Testis (tissue), 3 donors: ENCODE results near the gene DNLZ. TPM values are rescaled to one million over a fixed set of nuclear protein-coding genes. Genes with fewer than 3 reads are reported as not detected.

Experiments
- DNase-seq: peaks from one replicate; pipeline ENCODE4 v3.0.0-alpha.2; 2019
- H3K27ac ChIP-seq, 2 donors: fragments of 200-600 bp; sonication (generic); one replicate each; pipeline ENCODE4 v1.5.1; 2019
- H3K27me3 ChIP-seq: fragments of 200-600 bp; sonication (generic); one replicate; pipeline ENCODE4 v1.5.1; 2019
- H3K36me3 ChIP-seq: fragments of 200-600 bp; sonication (generic); one replicate; pipeline ENCODE4 v1.5.1; 2017; ENCODE audit warnings: low read depth; ENCODE audit errors: missing control alignments
- H3K4me1 ChIP-seq: fragments of 200-600 bp; sonication (generic); one replicate; pipeline ENCODE4 v1.5.1; 2019
- H3K4me3 ChIP-seq, 2 donors: fragments of 200-600 bp; sonication (generic); one replicate each; pipeline ENCODE4 v1.5.1; 2017 to 2019
- H3K9me3 ChIP-seq: fragments of 200-600 bp; sonication (generic); one replicate; pipeline ENCODE4 v1.5.1; 2017
- POLR2A ChIP-seq: fragments of 450-650 bp; IDR thresholded peaks from one replicate; pipeline ENCODE4 v1.6.1; 2017; ENCODE audit warnings: antibody characterized with exemption, mild to moderate bottlenecking, moderate library complexity
- WGBS, 2 donors: methylation state at CpG; one replicate each; pipeline ENCODE4 v1.1.5; 2018; 5-methylcytosine and 5-hydroxymethylcytosine counted together
- intact Hi-C: fragments of 100-400 bp; cut with DNase I; formaldehyde crosslinking; loops from one replicate; pipeline ENCODE4 v1.15.1; 2023; ENCODE audit warnings: low total_unique reads
- polyA plus RNA-seq: library from polyadenylated mRNA; stranded (reverse); fragments of 350-450 nt; fragmentation: Illumina TruSeq; extraction: RNeasy Lipid Tissue Mini Kit (QIAGEN cat#74804); gene quantifications from one replicate; pipeline ENCODE4 v1.2.3, GENCODE V29; 2014; ENCODE audit warnings: low read depth, low replicate concordance; ENCODE audit not compliant: insufficient read depth
- total RNA-seq, 2 donors: library from RNA; depleted of rRNA; stranded (reverse); fragments of >200 nt; gene quantifications; one replicate each; pipeline ENCODE4 v1.2.3, GENCODE V29; 2016
- TF ChIP-seq, protein P1 (sequence below), 3 experiments: fragments of 450-650 bp in 2 of 3; fragments of 200-600 bp in 1 of 3; sonication (generic) in 1 of 3; IDR thresholded peaks; one replicate each; pipeline ENCODE4 v1.5.1; 2016 to 2019; ENCODE audit warnings: antibody characterized with exemption in 3 of 3, mild to moderate bottlenecking in 2 of 3, moderate library complexity in 1 of 3

Gene DNLZ
- total and polyA plus RNA-seq, 3 donors from 2014 or later, result 14.0 to 51.1 (median 48.2) TPM

DNA sequence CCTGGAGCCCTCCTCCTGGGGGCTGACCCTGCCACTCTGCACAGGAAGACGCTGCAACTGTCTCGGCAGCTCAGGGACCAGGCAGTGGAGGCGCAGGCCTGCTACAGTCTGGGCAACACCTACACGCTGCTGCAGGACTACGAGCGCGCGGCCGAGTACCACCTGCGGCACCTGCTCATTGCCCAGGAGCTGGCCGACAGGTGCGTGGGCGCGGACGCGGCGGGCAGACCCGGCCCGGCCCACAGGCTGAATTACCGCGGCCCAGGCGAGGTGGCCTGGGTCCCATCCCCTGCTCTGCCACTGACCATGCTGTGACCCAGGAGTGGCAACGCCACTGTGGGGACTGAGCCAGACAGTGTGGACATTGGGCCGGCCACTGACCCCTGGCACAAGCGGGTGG, 25.0 kb downstream of the DNLZ start:
- 96% methylated on average over 23 of the region's 25 CpGs; no CpG with 5 or more reads in 1 of the 2 donors for WGBS, 2 donors
- intact Hi-C loops, result no loop called here
- Histone ChIP-seq H3K27ac (no peak overlapping the region), H3K9me3 (no peaks in the 10 kb centered on the region), H3K27me3 (no peaks in the 10 kb centered on the region), H3K4me1 (peaks cover 41% of the 10 kb centered on the region), H3K4me3 (no peak overlapping the region), H3K36me3 (no peaks in the 10 kb centered on the region)
- TF ChIP-seq POLR2A, result no peak
- TF ChIP-seq, protein P1, sequence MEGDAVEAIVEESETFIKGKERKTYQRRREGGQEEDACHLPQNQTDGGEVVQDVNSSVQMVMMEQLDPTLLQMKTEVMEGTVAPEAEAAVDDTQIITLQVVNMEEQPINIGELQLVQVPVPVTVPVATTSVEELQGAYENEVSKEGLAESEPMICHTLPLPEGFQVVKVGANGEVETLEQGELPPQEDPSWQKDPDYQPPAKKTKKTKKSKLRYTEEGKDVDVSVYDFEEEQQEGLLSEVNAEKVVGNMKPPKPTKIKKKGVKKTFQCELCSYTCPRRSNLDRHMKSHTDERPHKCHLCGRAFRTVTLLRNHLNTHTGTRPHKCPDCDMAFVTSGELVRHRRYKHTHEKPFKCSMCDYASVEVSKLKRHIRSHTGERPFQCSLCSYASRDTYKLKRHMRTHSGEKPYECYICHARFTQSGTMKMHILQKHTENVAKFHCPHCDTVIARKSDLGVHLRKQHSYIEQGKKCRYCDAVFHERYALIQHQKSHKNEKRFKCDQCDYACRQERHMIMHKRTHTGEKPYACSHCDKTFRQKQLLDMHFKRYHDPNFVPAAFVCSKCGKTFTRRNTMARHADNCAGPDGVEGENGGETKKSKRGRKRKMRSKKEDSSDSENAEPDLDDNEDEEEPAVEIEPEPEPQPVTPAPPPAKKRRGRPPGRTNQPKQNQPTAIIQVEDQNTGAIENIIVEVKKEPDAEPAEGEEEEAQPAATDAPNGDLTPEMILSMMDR (IDR thresholded peaks at IDR 0.05), result no peak
- DNase-seq, result no peak

DNA sequence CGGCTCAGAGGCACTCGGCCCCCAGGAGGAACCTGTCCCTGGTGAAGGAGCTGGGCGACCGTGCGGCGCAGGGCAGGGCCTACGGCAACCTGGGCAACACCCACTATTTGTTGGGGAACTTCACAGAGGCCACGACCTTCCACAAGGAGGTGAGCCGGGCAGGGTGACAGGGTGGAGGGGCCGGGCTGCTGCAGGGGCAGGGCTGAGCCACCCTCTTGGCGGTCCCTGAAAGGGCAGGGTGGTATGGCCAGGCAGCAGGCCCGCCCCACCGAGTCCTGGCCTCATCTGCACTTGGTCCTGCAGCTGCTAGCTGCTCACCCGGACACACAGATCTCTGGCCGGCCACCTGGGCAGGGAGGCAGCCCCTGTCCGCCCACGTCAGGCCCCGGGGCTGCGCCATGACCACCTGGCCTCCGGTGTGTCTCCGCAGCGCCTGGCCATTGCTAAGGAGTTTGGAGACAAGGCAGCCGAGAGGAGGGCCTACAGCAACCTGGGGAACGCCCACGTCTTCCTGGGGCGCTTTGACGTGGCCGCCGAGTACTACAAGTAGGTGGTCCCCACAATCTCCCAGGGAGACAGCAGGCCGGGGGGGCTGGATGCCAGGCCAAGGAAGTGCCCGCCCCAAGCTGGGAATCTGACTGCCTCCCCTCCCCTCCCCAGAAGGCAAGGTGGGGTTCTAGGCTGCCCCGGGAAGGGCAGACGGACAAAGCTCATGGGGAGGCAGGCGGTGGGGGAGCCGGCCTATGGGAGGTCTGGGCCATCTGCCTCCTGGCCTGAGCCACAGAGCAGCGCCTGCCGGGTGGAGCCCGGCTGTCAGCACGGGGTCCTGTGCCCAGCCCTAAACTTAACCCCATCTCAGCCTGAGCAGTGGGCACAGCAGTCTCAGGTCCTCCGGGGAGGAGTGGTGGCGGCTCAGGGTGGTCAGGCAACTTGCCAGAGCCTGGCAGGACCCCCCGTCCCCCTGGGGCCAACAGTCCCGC, 25.8 kb downstream of the DNLZ start:
- WGBS, 2 donors, result 86 to 100% methylated on average over 3 to 43 of the region's 43 CpGs
- intact Hi-C loops, result no loop called here
- H3K4me1 ChIP-seq, result peaks cover 34% of the 10 kb centered on the region

DNA sequence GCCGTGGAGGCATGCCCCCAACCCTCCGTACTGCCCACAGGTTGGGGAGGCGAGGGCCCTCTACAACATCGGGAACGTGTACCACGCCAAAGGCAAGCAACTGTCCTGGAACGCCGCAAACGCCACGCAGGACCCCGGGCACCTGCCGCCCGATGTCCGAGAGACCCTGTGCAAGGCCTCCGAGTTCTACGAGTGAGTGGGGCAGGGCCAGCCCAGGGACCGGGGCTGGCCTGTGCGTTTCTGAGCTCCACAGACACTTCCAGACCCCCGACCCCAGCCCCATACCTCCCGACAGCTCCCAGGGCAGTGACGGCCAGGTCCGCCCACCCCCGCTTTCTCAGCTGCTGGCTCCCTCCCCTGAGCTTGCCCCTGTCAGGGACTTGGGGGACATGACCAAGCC, 26.7 kb downstream of the DNLZ start:
- no peaks in the 10 kb centered on the region for H3K27me3 ChIP-seq
- no peak overlapping the region for H3K27ac ChIP-seq
- WGBS, 2 donors, result 90 to 94% methylated on average over 2 to 23 of the region's 23 CpGs
- intact Hi-C loops, result no loop called here
- H3K4me3 ChIP-seq, result no peak overlapping the region
- no peaks in the 10 kb centered on the region for H3K9me3 ChIP-seq
- no peak for DNase-seq
- H3K36me3 ChIP-seq, result no peaks in the 10 kb centered on the region
- no peak for TF ChIP-seq POLR2A
- TF ChIP-seq, protein P1 (IDR thresholded peaks at IDR 0.05), result no peak
- peaks cover 25% of the 10 kb centered on the region for H3K4me1 ChIP-seq

More for the DNA sequence above, 25.8 kb downstream of the DNLZ start:
- Histone ChIP-seq H3K9me3 (no peaks in the 10 kb centered on the region), H3K27ac (no peak overlapping the region), H3K27me3 (no peaks in the 10 kb centered on the region), H3K36me3 (no peaks in the 10 kb centered on the region), H3K4me3 (no peak overlapping the region)
- TF ChIP-seq POLR2A, result no peak
- TF ChIP-seq, protein P1 (IDR thresholded peaks at IDR 0.05), result no peak
- no peak for DNase-seq

DNA sequence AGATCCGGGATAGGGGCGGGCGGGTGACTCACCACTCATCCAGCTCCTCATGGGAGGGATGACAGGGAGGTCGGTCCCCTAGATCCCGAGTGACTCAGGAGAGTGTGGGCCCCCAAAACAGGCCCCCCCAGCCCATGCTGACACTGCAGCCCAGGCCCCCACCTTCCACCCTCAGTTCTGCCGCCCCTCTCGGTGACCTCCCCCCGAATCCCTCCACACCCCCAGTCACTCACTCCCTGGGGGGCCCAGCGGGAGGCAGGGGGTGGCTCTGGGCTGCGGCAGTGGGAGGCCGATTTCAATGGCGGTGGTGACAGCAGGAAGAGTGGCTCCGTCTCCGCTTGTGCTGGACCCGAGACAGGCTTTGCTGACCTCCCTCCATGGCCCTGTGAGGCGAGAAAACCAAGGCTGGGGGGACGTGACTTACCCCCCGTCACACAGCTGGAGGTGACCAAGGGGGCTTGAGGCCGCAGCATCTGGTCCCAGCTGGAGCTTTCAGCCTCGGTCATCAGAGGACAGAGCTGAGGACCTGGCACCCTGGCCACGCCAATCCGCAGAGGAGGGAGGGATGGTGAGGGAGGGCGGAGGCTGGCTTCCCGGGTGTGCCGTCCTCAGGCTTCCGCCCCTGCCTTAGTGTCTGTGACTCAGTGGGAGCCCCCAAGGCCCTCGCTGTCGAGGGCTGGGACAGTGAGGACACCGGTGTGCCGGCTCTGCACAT, 27.2 kb downstream of the DNLZ start:
- H3K9me3 ChIP-seq, result no peaks in the 10 kb centered on the region
- TF ChIP-seq, protein P1 (IDR thresholded peaks at IDR 0.05), result no peak
- TF ChIP-seq POLR2A, result no peak
- H3K4me1 ChIP-seq, result peaks cover 20% of the 10 kb centered on the region
- WGBS, 2 donors, result 87 to 89% methylated on average over 3 to 30 of the region's 30 CpGs
- intact Hi-C loops, result no loop called here
- H3K4me3 ChIP-seq, result no peak overlapping the region
- H3K27me3 ChIP-seq, result no peaks in the 10 kb centered on the region
- H3K36me3 ChIP-seq, result no peaks in the 10 kb centered on the region
- no peak overlapping the region for H3K27ac ChIP-seq
- no peak for DNase-seq
